ENCODE measurements around the gene TBC1D22B.

Gene TBC1D22B

DNA sequence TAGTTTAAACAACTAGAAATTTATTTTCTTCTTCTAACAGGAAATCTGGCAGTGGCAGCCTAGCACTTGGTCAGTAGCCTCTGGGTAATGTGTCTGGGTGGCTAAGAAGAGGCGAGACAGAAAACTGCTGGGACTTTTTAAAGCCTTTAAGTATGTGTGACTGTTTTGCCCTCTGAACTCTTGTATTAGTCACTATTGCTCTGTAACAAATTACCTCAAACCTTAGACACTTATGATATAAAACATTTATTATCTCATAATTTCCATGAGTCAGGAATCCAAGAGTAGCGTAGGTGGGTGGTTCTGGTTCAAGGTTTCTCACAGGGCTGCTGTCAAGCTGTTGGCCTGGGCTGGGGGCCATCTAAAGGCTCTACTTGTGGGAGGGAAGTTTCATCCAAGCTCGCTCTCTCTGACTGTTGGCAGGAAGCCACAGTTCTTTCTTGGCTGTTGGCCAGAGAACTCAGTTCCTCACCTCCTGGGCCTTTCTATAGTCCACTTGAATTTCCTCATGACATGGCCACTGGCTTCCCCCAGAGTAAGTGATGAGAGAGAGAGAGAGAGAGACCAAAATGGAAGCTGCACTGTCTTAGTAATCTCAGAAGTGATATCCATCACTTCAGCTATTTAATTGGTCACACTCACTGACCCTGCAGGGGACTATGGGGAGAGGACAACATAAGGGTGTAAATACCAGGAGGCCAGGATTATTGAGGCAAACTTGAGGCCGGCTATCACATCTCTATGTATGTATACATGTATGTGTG, 17.4 kb upstream of the TBC1D22B start:
- peak; percentile 83 for DNase-seq (ENCODE audit: low read depth)

DNA sequence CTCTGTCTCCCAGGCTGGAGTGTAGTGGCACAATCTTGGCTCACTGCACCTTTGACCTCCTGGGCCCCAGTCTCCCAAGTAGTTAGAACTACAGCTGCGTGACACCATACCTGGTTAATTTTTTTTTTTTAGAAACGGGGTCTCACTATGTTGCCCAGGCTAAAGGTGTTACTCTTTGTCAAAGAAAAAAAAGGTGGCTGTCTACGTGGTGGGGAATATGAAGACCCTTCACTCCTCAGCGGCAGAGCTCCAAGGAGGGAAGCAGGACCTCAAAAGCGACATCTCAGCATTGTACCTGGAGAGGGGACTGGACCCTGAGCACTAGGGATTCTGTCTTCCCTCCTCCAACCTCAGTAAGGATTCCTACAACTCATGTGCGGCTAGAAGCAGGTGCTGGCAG, 16.4 kb upstream of the TBC1D22B start:
- no peak for DNase-seq (ENCODE audit: low read depth)

DNA sequence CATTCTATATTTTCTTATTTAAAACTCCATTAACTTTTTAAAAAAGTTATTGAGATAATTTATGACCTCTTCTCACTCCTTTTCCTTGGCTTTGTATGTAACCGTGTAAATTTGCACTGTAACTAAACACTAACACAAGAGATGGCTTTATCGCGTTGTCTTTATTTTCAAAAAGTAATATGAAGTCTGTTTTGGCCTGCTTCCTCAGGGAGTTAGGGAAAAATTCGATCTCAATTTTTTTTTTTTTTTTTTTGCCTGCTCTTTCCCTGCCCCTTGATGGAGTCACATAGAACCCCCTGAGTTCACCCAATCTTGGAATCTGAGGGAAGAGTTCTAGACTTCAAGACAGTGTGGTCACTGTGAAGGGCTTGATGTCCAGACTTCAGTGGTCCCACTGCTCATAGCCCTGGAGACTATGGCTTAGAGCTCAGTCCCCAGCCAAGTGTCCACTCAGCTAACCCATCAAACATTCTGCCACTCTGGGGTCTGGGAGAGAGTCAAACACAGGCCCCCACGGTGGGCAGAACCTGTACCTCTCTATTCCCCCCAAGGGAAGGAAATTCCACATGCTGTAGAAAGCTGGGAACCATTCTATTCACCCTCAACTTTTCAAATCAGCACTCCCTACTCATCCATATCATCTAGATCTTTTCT, 15.7 kb upstream of the TBC1D22B start:
- DNase-seq (ENCODE audit: low read depth), result no peak

DNA sequence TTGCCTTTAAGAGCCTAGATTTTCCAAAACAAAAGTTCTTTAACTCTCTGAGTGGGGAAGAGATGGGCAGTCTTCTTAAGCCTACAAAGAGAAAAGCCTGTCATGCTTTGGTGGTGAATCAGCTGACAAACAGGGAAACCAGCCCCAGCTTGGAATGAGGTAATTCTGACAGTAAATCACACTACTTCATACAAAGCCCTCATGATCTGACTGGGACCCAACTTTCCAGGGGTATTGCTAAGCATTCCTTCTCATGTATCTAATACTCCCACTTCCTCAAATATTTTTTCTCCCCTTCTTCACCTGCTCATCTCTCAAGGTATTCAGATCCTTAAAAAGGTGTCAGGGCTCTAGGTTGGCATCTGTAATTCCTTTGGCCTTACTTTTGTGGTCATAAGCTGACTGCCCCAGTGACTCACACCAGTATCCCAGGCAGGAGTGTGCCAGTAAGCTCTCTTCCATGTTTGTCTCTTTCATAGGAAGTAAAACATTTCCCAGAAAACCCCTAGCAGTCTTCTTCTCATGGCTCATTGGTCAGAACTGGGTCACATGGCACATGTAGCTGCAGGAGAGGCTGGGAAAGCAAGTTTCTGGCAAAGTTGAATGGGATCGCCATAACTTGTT, 15.0 kb upstream of the TBC1D22B start:
- DNase-seq (ENCODE audit: low read depth), result no peak

DNA sequence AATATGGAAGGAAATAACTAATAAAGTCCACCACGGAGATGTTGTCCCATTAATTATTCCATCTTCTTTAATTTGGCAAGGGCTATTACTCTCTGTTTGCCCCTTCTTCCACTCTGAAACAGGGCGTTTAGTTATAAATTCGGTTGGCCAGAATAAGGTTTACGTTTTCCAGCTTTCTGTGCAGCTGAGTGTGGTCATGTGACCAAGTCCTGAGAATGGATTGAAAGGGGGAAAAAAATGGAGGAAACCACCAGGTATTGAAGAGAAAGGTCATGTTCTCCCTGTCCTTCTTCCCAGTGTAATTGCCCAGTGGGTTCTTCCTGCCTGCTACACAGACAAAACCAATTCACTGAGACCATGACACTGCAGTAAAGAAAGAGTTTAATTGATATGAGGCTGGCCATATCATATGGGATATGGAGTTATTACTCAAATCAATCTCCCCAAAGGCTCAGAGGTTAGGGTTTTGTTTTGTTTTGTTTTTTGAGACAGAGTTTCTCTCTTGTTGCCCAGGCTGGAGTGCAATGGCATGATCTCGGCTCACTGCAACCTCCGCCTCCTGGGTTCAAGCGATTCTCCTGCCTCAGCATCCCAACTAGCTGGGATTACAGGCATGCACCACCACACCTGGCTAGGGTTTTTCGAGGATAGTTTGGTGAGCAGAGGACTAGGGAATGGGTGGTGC, 14.3 kb upstream of the TBC1D22B start:
- DNase-seq (ENCODE audit: low read depth), result no peak

DNA sequence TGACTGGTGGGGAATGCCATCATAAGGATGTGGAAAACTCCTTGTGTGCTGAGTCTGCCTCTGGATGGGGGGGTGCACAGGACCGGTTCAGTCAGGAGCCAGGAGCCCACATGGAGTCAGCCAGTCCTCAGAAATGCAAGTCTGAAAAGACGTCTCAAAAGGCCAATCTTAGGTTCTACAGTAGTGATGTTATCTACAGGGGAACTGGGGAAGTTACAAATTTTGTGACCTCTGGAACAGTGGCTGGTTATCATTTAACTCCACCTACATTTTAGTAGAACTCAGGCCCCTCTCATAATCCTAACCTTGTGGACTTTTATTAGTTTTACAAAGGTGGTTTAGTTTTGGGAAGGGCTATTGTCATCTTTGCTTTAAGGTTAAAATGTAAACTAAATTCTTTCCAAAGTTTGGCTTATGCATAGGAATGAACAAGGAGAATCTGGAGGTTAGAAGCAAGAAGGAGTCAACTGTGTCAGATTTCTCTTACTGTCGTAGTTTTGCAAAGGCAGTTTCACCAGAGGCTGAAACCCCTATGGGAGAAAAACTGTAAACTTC, 13.7 kb upstream of the TBC1D22B start:
- DNase-seq (ENCODE audit: low read depth), result no peak

DNA sequence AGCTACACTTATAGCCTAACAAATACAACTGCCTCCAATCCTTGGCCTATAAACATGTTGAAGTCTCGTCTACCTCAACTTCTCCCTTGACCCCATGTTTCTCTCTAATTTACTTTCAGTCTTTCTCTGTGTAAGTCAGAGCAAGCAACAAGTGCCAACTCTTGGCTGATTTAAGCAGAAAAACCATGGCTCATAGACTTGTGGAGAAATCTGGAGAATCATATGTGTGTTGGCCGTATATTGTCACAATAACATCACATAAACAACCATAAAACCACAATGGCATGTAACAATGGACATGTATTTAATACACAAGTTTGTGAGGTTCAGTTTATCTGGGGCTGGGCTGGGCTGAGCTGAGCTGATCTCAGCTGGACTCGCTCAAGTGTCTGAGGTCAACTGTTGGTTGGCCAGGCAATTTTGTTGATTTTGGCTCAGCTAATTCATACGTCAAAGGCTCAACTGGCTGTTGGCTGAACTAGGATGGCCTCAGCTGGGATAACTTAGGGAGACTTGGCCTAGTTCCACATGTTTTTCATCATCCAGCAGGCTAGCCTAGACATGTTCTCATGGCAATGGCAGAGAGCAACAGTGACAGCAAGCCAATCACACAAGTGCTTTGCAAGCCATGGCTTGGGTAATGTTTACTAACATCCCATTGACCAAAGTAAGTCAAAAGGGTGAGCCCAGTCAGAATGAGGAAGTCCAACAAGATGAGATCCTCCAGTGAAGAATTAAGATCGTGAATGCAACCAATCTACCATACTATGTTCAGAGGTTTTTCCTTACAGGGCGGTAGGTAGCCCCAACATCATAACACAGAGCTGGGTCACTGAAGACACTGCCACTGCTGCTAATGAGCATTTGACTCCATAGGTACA, 12.9 kb upstream of the TBC1D22B start:
- DNase-seq (ENCODE audit: low read depth), result no peak

DNA sequence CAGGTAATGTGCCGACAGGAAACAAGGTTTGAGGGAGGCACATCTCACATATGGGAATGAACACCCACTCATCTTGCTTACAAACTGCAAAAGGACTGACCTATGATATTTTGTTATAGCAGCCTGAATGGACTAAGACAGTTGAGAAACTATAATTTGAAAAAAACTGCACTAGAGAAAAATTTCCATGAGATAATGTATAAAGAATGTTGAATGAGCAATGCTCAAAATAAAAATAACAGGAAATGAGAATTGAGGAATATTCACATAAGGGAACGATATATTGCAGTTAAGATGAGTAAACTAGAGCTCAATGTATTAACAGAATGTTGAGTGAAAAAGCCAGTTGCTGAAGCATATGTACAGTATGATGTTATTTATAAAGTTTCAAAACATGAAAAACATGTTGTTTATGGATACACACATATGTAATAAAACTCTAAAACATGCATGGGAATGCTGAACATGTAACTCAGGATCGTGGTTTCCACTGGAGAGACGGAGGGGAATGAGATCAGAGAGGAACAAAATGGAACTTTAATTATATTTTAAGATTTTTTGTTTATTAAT, 6.3 kb upstream of the TBC1D22B start:
- DNase-seq (ENCODE audit: low read depth), result no peak

DNA sequence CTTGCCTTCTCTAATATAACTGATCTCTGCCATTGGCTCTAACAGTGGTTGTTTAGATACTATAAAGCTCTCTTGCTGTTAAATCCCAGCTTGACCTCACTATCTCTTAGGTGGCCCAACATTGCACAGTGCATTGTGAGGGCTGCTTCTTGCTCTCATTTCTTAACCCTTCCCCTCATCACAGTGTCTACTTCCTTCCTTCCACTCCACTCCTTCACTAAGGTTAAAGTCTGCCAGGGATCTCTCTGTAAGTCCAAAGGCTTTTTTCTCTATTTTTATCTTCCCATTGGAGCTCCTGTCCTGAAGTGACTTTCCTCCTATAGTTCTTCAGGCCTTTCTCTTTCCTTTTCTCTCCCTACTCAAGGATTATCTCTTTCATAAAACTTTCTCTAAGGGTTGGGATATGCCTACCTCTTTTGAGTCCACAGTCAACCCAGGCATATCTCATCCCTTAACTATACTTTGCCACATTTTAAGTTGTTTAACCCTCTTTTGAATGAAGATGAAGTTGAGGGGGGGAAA, 4.0 kb upstream of the TBC1D22B start:
- DNase-seq (ENCODE audit: low read depth), result no peak

DNA sequence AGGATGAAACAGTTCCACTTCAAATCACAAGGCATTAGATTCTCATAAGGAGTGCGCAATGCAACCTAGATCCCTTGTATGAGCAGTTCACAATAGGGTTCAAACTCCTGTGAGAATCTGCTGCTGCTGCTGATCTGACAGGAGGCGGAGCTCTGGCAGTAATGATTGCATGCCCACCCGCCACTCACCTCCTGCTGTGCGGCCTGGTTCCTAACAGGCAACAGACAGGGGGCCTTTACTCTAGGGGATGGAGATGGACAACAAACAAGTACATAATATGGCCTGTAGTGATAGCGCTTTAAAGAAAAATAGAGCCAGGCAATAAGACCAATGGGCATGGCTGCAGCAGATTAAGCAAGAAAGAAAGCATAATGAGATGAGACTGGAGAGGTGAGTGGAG, 2.7 kb upstream of the TBC1D22B start:
- DNase-seq (ENCODE audit: low read depth), result no peak

DNA sequence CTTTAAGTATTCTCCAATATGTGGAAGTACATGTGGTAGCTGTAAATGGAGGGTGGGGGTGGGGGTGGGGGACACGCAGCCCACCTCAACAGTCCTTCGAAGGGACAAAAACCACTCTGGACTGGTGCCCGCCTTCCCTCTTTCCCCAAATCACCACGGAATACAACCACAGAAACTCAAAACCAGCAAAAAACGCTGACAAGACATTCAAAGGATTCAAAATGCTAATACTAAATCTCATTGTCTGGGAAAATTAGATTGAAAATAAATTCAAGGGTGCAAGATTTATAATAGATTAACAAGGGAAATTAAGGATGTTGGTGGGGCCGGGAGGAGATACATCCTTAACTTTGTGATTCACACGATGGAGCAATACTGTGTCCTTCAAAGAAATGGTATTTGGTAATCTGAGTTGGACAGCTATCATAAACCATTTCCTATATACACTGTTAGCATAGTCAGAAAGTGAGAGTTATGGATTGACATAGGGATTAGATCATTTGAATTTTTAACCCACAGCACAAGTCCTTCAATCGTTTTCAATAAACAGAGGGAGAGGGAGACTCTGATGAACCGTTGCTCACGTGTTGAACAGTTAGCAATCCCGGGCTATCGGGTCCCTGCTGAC, 766 bp upstream of the TBC1D22B start:
- no peak for DNase-seq (ENCODE audit: low read depth)

DNA sequence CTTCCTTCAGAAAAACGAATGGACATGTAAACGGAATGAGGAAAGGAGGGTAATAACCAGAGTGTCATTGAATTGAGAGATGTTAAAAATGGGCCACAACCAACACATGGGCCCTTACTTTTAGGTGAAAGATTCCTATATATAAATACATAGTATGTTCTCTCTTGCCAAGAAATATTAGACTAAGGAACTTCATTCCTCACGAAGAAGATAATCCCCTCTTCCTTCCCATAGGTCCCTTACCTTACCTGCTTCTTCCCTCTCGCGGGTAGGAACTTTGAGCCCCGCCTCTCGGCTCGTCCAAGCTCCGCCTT, 295 bp upstream of the TBC1D22B start:
- DNase-seq (ENCODE audit: low read depth), result no peak

DNA sequence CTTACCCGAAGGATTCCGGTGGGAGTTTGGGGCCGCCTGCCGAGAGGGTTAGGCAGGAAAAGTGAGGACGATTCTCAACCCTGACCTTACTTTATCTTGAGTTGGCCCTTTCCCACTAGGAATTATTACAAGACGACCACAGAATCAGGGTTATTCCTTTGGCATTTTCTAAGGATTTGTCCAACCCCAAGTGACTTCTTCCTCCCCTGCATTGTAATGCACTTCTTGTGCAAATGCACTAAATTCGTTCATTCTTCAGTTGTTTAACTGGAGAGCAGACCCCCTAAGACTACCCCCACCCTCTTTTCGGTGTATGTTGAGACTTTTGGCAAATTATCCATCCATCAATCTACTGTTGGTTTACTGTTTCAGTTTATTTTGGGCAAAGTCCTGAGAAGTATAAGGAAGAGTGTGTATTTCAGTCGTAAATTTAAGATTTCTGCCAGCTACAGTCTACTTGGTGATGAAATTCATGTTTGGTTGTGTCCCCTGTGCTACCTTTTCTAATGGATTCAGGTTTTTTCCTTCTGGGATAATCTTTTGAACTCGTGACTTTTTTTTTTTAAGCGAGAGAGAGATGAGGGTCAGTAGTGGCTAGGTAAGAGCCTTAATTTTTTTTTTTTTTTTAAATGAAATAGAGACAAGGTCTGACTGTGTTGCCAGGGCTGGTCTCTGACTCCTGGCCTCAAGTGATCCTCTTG, 983 bp downstream of the TBC1D22B start:
- DNase-seq (ENCODE audit: low read depth), result no peak

DNA sequence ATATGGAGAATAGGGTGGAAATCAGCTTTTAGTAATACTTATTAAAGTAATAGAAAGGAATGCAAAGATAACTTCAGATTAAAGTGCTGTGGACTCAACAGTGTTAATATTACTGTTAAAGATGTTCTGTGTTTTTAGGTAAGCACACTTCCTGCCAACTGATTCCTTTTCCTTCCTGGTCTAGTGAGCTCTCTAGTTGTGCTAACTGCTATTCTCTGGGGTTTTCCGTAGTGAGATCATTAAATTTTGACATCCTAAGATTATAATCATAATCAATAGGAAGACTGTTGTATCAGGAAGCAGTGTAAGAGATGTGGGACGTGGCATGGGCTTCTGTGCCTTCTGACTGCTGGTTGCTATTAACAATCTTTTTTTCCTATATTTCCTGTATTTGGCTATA, 1.6 kb downstream of the TBC1D22B start:
- no peak for DNase-seq (ENCODE audit: low read depth)

DNA sequence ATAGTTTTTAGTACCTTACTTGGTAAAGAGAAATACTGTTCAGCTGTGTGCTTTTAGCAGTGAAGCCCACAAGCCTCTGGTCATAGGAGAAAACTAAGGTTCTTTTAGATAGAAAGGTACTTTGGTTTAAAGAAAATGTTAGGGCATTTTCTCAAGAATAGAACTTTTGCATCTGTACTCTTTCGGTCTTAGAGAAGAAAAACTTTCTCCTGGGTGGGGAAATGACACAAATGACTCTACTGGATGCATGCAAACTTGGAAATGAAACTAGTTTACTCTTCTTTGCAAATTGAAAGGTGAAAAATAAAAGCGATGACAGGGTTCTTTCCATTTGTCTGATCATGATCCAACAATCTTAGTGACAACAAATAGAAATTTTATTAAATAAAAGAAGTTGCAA, 2.5 kb downstream of the TBC1D22B start:
- DNase-seq (ENCODE audit: low read depth), result no peak

DNA sequence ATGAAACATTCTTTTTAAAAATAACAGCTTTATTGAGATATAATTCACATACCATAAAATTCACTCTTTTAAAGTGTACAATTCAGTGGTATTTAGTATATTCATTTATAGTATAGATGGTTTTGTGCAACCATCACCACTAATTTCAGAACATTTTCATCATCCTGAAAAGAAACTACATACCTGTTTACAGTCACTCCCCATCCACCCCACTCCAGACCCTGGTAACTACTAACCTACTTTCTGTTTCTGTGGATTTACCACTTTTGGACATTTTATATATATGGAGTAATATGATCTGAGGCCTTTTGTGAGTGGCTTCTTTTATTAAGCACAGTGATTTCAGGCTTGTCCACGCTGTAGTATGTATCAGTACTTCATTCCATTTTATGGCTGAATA, 2.9 kb downstream of the TBC1D22B start:
- DNase-seq (ENCODE audit: low read depth), result no peak

DNA sequence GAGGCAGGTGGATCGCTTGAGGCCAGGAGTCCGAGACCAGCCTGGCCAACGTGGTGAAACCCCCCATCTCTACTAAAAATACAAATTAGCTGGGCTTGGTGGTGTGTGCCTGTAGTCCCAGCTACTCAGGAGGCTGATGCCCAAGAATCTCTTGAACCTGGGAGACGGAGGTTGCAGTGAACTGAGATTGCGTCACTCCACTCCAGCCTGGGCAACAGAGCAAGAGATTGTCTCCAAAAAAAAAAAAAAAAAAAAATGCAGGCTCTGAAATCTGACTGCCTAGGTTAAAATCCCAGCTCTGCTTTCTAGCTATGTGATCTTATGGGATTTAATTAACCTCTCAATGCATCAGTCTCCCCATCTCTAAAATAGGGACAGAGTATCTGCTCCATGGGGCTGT, 3.6 kb downstream of the TBC1D22B start:
- DNase-seq (ENCODE audit: low read depth), result no peak

DNA sequence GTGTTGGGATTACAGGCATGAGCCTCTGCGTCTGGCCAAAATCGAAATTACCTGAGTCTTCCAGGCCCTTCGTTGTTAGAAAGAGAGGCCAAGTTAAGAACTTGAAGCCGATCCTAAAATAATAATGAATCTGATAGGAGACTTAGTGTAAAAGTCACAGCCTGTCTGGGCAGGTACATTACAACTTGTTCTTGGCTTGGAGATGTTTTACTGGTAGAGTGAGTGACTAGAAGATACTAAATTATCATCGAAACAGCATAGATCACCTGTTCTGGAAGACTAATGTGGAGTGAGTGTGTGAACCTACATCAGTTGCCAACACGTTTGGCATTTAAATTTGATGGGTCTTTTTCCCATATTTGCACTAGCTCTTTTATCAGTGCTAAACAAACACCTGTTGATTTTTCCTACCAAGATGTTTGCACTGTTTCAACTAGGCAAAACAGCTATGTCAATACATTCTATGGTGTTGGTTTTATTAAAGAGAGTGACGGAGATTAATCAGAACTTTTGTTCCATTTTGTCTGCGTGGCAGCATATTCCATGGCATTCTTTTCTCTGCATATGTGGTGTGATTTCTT, 5.0 kb downstream of the TBC1D22B start:
- DNase-seq (ENCODE audit: low read depth), result no peak

DNA sequence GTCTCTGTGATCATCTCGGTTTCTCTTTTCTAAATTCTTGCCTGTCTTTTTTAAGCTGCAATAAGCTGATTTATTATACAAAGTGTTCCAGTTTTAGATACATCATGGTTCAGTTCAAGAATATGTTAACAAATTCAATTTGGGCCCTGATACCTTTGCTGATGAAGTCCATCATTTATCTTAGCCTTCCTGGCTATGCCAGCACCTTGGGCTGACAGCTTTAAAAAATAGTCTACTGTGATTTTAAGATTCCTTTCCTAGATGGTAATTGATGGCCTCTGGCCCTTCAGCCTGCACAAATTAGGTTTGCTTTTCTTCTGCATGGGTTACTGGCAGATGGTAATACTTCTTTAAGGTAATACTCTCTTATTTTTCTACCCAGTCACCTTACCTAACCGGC, 7.4 kb downstream of the TBC1D22B start:
- DNase-seq (ENCODE audit: low read depth), result no peak

DNA sequence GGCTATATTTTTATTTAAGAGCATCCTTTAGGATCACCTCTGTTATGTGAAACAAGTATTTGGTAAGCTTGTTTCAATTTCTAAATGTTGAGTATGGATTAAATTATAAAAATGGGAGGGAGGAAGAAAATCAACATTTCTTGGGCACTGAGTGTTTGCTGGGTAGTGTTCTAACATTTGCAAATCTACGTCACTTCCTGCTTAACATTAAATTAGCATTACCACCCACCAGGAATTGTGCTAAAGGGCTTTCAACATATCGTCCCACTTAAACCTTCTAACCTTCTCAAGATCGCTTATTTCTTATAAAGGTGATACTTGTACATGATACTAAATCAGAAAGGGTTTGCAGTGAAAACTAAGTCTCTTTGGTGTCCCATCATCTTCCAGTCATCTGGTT, 8.3 kb downstream of the TBC1D22B start:
- DNase-seq (ENCODE audit: low read depth), result no peak
